K562 (cell line): ENCODE measurements around the gene PANX1.
"Not testable (repeated sequence)": the region's sequence is repeated elsewhere in the genome, so short reads cannot be mapped to it uniquely, and the experiment has no call there.

Source experiments
- GABPA ChIP-seq: fragments of 200-800 bp; sonication (Bioruptor generic); conservative IDR thresholded peaks from 2 replicates; pipeline ENCODE4 v1.6.1; 2016; ENCODE audit warnings: low read depth, missing genetic modification characterization, missing compliant biosample characterization
- GTF2F1 ChIP-seq: IDR thresholded peaks from 2 replicates; pipeline ENCODE4 v1.6.1; 2011; ENCODE audit warnings: low read depth, low read length, improper control_type of control experiment

GRCh38 chr11:94157339-94157738 is 28.7 kb downstream of the PANX1 start:
- TF ChIP-seq GABPA, GTF2F1: not testable (repeated sequence)
